Activated CD4-positive, alpha-beta T cell treated with anti-CD3 and anti-CD28 coated beads, Interleukin-2, amount 10 ng/mL, durations not matched to agents 7 days and 5 days (primary cell): ENCODE measurements around the gene HUNK. TPM values are rescaled to one million over a fixed set of nuclear protein-coding genes. Genes with fewer than 3 reads are reported as not detected.
"Not testable (repeated sequence)": the region's sequence is repeated elsewhere in the genome, so short reads cannot be mapped to it uniquely, and the experiment has no call there.

Experiments
- CTCF ChIA-PET: fragments of 350-600 bp; sonication (Branson Sonifier 250); formaldehyde crosslinking; loops from one replicate; lab custom pipeline; 2021; ENCODE audit warnings: antibody characterized with exemption; lab: Charles Lee
- POLR2A ChIA-PET: fragments of 350-600 bp; sonication (Branson Sonifier 250); formaldehyde crosslinking; loops from one replicate; lab custom pipeline; 2021; ENCODE audit warnings: antibody characterized with exemption; lab: Charles Lee
- DNase-seq: peaks from one replicate; pipeline ENCODE4 v3.0.0-alpha.2; 2020
- H3K27ac Mint-ChIP-seq: one replicate; pipeline ENCODE4 v1.8.0; 2021; ENCODE audit warnings: mild to moderate bottlenecking, moderate library complexity, mixed read lengths
- H3K27me3 Mint-ChIP-seq: one replicate; pipeline ENCODE4 v1.8.0; 2021; ENCODE audit warnings: mixed read lengths
- H3K36me3 Mint-ChIP-seq: one replicate; pipeline ENCODE4 v1.8.0; 2021; ENCODE audit warnings: low read depth, mixed read lengths
- H3K4me1 Mint-ChIP-seq: one replicate; pipeline ENCODE4 v1.8.0; 2021; ENCODE audit warnings: mixed read lengths
- H3K4me3 Mint-ChIP-seq: one replicate; pipeline ENCODE4 v1.8.0; 2021; ENCODE audit warnings: mild to moderate bottlenecking, moderate library complexity, mixed read lengths
- H3K9me3 Mint-ChIP-seq: one replicate; pipeline ENCODE4 v1.8.0; 2021; ENCODE audit warnings: mixed read lengths
- total RNA-seq, 2 experiments: library from RNA; stranded (reverse); gene quantifications; one replicate each; pipeline ENCODE4 v1.2.3, GENCODE V29; 2021

Gene HUNK
- total RNA-seq, 2 experiments from 2014 or later: 0.15 to 0.17 TPM

- POLR2A ChIA-PET: no interaction called here
- Mint-ChIP-seq H3K4me3 (no peak overlapping the region), H3K27ac (no peak overlapping the region), H3K9me3 (no peaks in the 10 kb centered on the region), H3K36me3 (no peaks in the 10 kb centered on the region), H3K27me3 (peaks cover 9% of the 10 kb centered on the region), H3K4me1 (no peaks in the 10 kb centered on the region)
- CTCF ChIA-PET: no interaction called here
- no peak for DNase-seq
These were observed 65.8 kb downstream of the HUNK start for GRCh38 chr21:31938330-31939301.

- ChIA-PET POLR2A (no interaction called here), CTCF (no interaction called here)
- Mint-ChIP-seq H3K27me3 (peaks cover 7% of the 10 kb centered on the region), H3K27ac (no peak overlapping the region), H3K36me3 (no peaks in the 10 kb centered on the region), H3K9me3 (no peaks in the 10 kb centered on the region), H3K4me3 (no peak overlapping the region), H3K4me1 (no peaks in the 10 kb centered on the region)
- no peak for DNase-seq
These were observed 68.9 kb downstream of the HUNK start for GRCh38 chr21:31941694-31942093.

- Mint-ChIP-seq H3K27me3 (peaks cover 3% of the 10 kb centered on the region), H3K27ac (no peak overlapping the region), H3K9me3 (no peaks in the 10 kb centered on the region), H3K36me3 (no peaks in the 10 kb centered on the region), H3K4me1 (no peaks in the 10 kb centered on the region), H3K4me3 (no peak overlapping the region)
- no peak for DNase-seq
- ChIA-PET POLR2A (no interaction called here), CTCF (no interaction called here)
These were observed 70.7 kb downstream of the HUNK start for GRCh38 chr21:31943561-31943960.

GRCh38 chr21:31945141-31945540, 72.3 kb downstream of the HUNK start:
- POLR2A ChIA-PET: no interaction called here
- Mint-ChIP-seq H3K27me3 (peaks cover 2% of the 10 kb centered on the region), H3K4me3 (no peak overlapping the region), H3K4me1 (no peaks in the 10 kb centered on the region), H3K27ac (no peak overlapping the region), H3K9me3 (no peaks in the 10 kb centered on the region), H3K36me3 (no peaks in the 10 kb centered on the region)
- CTCF ChIA-PET: no interaction called here
- no peak for DNase-seq

- Mint-ChIP-seq H3K36me3 (no peaks in the 10 kb centered on the region), H3K27me3 (peaks cover 2% of the 10 kb centered on the region), H3K9me3 (no peaks in the 10 kb centered on the region), H3K4me3 (no peak overlapping the region), H3K4me1 (no peaks in the 10 kb centered on the region), H3K27ac (no peak overlapping the region)
- DNase-seq: no peak
- CTCF ChIA-PET: no interaction called here
- POLR2A ChIA-PET: no interaction called here
These were observed 72.7 kb downstream of the HUNK start for GRCh38 chr21:31945546-31945945.

GRCh38 chr21:31946231-31946630, 73.4 kb downstream of the HUNK start:
- H3K27ac Mint-ChIP-seq: no peak overlapping the region
- H3K36me3 Mint-ChIP-seq: no peaks in the 10 kb centered on the region
- H3K27me3 Mint-ChIP-seq: peaks cover 2% of the 10 kb centered on the region
- H3K9me3 Mint-ChIP-seq: no peaks in the 10 kb centered on the region
- H3K4me1 Mint-ChIP-seq: no peaks in the 10 kb centered on the region
- DNase-seq: no peak
- POLR2A ChIA-PET: no interaction called here
- CTCF ChIA-PET: interaction anchor here (0.6 to 0.9 kb wide), 2 partner anchors 16 to 257 kb away, joined by 3 read pairs; no protein-coding TSS in a partner anchor
- no peak overlapping the region for H3K4me3 Mint-ChIP-seq

- H3K4me3 Mint-ChIP-seq, POLR2A ChIA-PET, H3K9me3 Mint-ChIP-seq, H3K27me3 Mint-ChIP-seq, H3K36me3 Mint-ChIP-seq, DNase-seq, H3K4me1 Mint-ChIP-seq, H3K27ac Mint-ChIP-seq: not testable (repeated sequence)
- CTCF ChIA-PET: interaction anchor here (0.6 to 0.9 kb wide), 2 partner anchors 17 to 62 kb away, joined by 3 read pairs; no protein-coding TSS in a partner anchor
These were observed 74.2 kb downstream of the HUNK start for GRCh38 chr21:31946876-31947550.

- Mint-ChIP-seq H3K27ac (no peak overlapping the region), H3K4me1 (no peaks in the 10 kb centered on the region), H3K4me3 (no peak overlapping the region), H3K36me3 (no peaks in the 10 kb centered on the region), H3K9me3 (no peaks in the 10 kb centered on the region), H3K27me3 (no peaks in the 10 kb centered on the region)
- DNase-seq: no peak
- POLR2A ChIA-PET: no interaction called here
- CTCF ChIA-PET: interaction anchor here (0.8 kb wide), 1 partner anchor 30 kb away, joined by 3 read pairs; no protein-coding TSS in a partner anchor
These were observed 75.9 kb downstream of the HUNK start for GRCh38 chr21:31948676-31949075.

GRCh38 chr21:31952828-31953227, 80.0 kb downstream of the HUNK start:
- POLR2A ChIA-PET: no interaction called here
- no peaks in the 10 kb centered on the region for H3K36me3 Mint-ChIP-seq
- CTCF ChIA-PET: interaction anchor here (0.6 kb wide), 1 partner anchor 479 kb away, joined by 5 read pairs; no protein-coding TSS in a partner anchor
- no peak overlapping the region for H3K27ac Mint-ChIP-seq
- no peak for DNase-seq
- no peak overlapping the region for H3K4me3 Mint-ChIP-seq
- no peaks in the 10 kb centered on the region for H3K4me1 Mint-ChIP-seq
- H3K27me3 Mint-ChIP-seq: no peaks in the 10 kb centered on the region
- no peaks in the 10 kb centered on the region for H3K9me3 Mint-ChIP-seq

GRCh38 chr21:31957631-31958030, 84.8 kb downstream of the HUNK start:
- ChIA-PET POLR2A (no interaction called here), CTCF (no interaction called here)
- DNase-seq: no peak
- no peaks in the 10 kb centered on the region for H3K4me1 Mint-ChIP-seq
- H3K27me3 Mint-ChIP-seq: peaks cover 2% of the 10 kb centered on the region
- H3K9me3 Mint-ChIP-seq: no peaks in the 10 kb centered on the region
- H3K36me3 Mint-ChIP-seq: no peaks in the 10 kb centered on the region
- H3K27ac Mint-ChIP-seq: no peak overlapping the region
- no peak overlapping the region for H3K4me3 Mint-ChIP-seq

GRCh38 chr21:31959881-31960280, 87.1 kb downstream of the HUNK start:
- DNase-seq: no peak
- Mint-ChIP-seq H3K4me3 (no peak overlapping the region), H3K9me3 (no peaks in the 10 kb centered on the region), H3K27me3 (peaks cover 2% of the 10 kb centered on the region), H3K4me1 (no peaks in the 10 kb centered on the region), H3K27ac (no peak overlapping the region), H3K36me3 (no peaks in the 10 kb centered on the region)
- ChIA-PET POLR2A (no interaction called here), CTCF (no interaction called here)

- H3K4me1 Mint-ChIP-seq: no peaks in the 10 kb centered on the region
- no peak overlapping the region for H3K4me3 Mint-ChIP-seq
- H3K36me3 Mint-ChIP-seq: no peaks in the 10 kb centered on the region
- DNase-seq: no peak
- peaks cover 2% of the 10 kb centered on the region for H3K27me3 Mint-ChIP-seq
- CTCF ChIA-PET: no interaction called here
- no peaks in the 10 kb centered on the region for H3K9me3 Mint-ChIP-seq
- POLR2A ChIA-PET: no interaction called here
- no peak overlapping the region for H3K27ac Mint-ChIP-seq
These were observed 88.2 kb downstream of the HUNK start for GRCh38 chr21:31961027-31961426.

- Mint-ChIP-seq H3K4me3 (no peak overlapping the region), H3K36me3 (no peaks in the 10 kb centered on the region), H3K27me3 (peaks cover 2% of the 10 kb centered on the region), H3K4me1 (no peaks in the 10 kb centered on the region), H3K9me3 (no peaks in the 10 kb centered on the region), H3K27ac (no peak overlapping the region)
- no peak for DNase-seq
- POLR2A ChIA-PET: no interaction called here
- CTCF ChIA-PET: no interaction called here
These were observed 88.9 kb downstream of the HUNK start for GRCh38 chr21:31961704-31962103.
